IPS-18a (cell line): ENCODE results near the gene ITPKB.

Experiments
- H3K27ac ChIP-seq: one replicate; pipeline ENCODE4 v1.5.1; 2013; ENCODE audit warnings: low read length
- H3K27me3 ChIP-seq: one replicate; pipeline ENCODE4 v1.6.1; 2013; ENCODE audit warnings: mild to moderate bottlenecking, low read length; ENCODE audit not compliant: control insufficient read depth, insufficient read depth
- H3K36me3 ChIP-seq: one replicate; pipeline ENCODE4 v1.6.1; 2013; ENCODE audit warnings: low read depth, low read length; ENCODE audit not compliant: control insufficient read depth
- H3K4me1 ChIP-seq: one replicate; pipeline ENCODE4 v1.6.1; 2013; ENCODE audit warnings: low read depth, low read length; ENCODE audit not compliant: control insufficient read depth
- H3K4me3 ChIP-seq: one replicate; pipeline ENCODE4 v1.5.1; 2013; ENCODE audit warnings: low read length
- H3K9ac ChIP-seq: one replicate; pipeline ENCODE4 v1.6.1; 2013; ENCODE audit warnings: mild to moderate bottlenecking, low read length, moderate library complexity
- H3K9me3 ChIP-seq: one replicate; pipeline ENCODE4 v1.6.1; 2013; ENCODE audit warnings: low read depth, low read length; ENCODE audit not compliant: control insufficient read depth

ITPKB gene

DNA sequence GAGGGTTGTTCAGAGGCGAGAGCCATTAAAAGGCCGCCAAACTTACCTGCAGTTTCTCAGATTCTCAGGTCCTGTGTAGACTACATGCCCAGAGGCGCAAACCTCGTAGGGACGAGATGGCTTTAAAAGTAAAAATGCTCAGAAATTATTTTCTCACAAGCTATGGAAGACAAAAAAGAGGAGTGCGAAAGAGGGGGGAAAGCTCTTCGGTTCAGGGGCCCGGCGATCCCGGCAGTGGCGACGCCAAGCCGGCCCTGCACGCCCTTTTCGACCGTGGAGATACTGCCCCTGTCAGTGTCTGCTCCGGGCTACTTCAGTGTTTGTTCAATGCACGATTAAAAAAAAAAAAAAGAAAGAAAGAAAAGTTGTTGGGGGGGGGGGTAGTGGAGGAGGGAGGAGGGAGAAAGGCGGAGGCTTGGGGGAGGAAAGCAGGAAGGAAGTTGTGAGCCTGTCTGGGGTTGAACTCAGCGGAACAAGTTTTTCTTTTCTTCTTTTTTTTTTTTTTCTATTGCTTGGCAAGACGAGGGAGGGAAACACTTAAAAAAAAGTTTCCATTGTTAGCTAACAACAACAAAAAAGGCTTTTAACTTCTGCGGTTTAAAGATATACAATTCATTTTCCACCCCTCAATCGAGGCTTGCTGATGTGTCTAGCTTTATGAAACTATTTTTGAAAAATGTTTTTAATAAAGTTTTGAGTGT lies at the start of gene ITPKB:
TSS of gene ITPKB (minus strand) at position 288 of the 701 bp plus-strand sequence. CDS start 1,824 bp downstream, outside the sequence.
- Histone ChIP-seq H3K4me3 (peak within 1 kb of the TSS; percentile 74), H3K4me1 (peaks cover 8% of the 10 kb centered on the region), H3K27ac (no peak within 1 kb of the TSS), H3K9ac (peak within 1 kb of the TSS; percentile 4), H3K9me3 (no peaks in the 10 kb centered on the region), H3K36me3 (no peaks in the 10 kb centered on the region), H3K27me3 (peaks cover 65% of the 10 kb centered on the region)

GRCh38 chr1:226787638-226788037 lies 48.6 kb upstream of the ITPKB start:
- Histone ChIP-seq H3K4me1 (no peaks in the 10 kb centered on the region), H3K36me3 (no peaks in the 10 kb centered on the region), H3K27me3 (no peaks in the 10 kb centered on the region), H3K4me3 (no peak overlapping the region), H3K9me3 (no peaks in the 10 kb centered on the region), H3K27ac (no peak overlapping the region), H3K9ac (no peak overlapping the region)

GRCh38 chr1:226787071-226787470 lies 48.0 kb upstream of the ITPKB start:
- Histone ChIP-seq H3K36me3 (no peaks in the 10 kb centered on the region), H3K9ac (no peak overlapping the region), H3K4me1 (no peaks in the 10 kb centered on the region), H3K9me3 (no peaks in the 10 kb centered on the region), H3K4me3 (no peak overlapping the region), H3K27me3 (no peaks in the 10 kb centered on the region), H3K27ac (no peak overlapping the region)

GRCh38 chr1:226786550-226786949 lies 47.5 kb upstream of the ITPKB start:
- no peak overlapping the region for H3K27ac ChIP-seq
- no peak overlapping the region for H3K4me3 ChIP-seq
- H3K9me3 ChIP-seq: no peaks in the 10 kb centered on the region
- no peaks in the 10 kb centered on the region for H3K4me1 ChIP-seq
- no peak overlapping the region for H3K9ac ChIP-seq
- no peaks in the 10 kb centered on the region for H3K27me3 ChIP-seq
- no peaks in the 10 kb centered on the region for H3K36me3 ChIP-seq

GRCh38 chr1:226785805-226786204 lies 46.7 kb upstream of the ITPKB start:
- Histone ChIP-seq H3K27ac (no peak overlapping the region), H3K9me3 (no peaks in the 10 kb centered on the region), H3K27me3 (no peaks in the 10 kb centered on the region), H3K9ac (no peak overlapping the region), H3K36me3 (no peaks in the 10 kb centered on the region), H3K4me1 (no peaks in the 10 kb centered on the region), H3K4me3 (no peak overlapping the region)

- Histone ChIP-seq H3K4me1 (no peaks in the 10 kb centered on the region), H3K9me3 (no peaks in the 10 kb centered on the region), H3K27me3 (no peaks in the 10 kb centered on the region), H3K9ac (no peak overlapping the region), H3K36me3 (no peaks in the 10 kb centered on the region), H3K27ac (no peak overlapping the region), H3K4me3 (no peak overlapping the region)
Measured at GRCh38 chr1:226784081-226785049, 45.3 kb upstream of the ITPKB start.

- no peaks in the 10 kb centered on the region for H3K36me3 ChIP-seq
- H3K9me3 ChIP-seq: no peaks in the 10 kb centered on the region
- no peak overlapping the region for H3K9ac ChIP-seq
- no peak overlapping the region for H3K27ac ChIP-seq
- H3K4me3 ChIP-seq: no peak overlapping the region
- H3K4me1 ChIP-seq: no peaks in the 10 kb centered on the region
- no peaks in the 10 kb centered on the region for H3K27me3 ChIP-seq
Measured at GRCh38 chr1:226782845-226783601, 43.9 kb upstream of the ITPKB start.

DNA sequence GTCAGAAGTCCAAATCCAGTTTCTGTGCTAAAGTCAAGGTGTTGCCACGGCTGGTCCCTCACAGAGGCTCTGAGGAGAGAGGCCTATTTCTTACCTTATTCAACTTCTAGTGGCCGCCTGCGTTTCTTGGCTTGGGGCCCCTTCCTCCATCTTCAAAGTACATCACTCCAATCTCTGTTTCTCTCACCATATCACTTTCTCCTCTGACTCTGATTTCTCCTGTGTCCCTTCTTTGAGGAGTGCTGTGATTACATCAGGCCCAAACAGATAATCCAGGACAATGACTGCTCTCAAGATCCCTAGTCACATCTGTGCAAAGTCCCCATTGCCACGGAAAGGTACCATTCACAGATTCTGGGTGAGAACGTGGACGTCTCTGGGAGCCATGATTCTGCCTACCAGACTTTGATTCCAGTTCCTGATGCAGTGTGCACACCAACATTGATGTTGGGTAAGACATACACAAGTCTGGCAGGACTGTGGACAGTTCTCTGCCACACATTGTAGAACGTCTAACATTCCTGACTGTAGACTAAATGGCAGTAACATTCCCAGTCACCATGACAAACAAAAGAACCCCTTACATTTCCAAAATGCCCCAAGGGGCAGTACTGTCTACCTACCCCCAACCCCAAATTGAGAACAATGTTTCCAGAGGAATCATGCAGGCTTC lies 43.0 kb upstream of the ITPKB start:
- Histone ChIP-seq H3K27ac (no peak overlapping the region), H3K27me3 (no peaks in the 10 kb centered on the region)

GRCh38 chr1:226779561-226779960 lies 40.5 kb upstream of the ITPKB start:
- no peaks in the 10 kb centered on the region for H3K4me1 ChIP-seq
- H3K27me3 ChIP-seq: no peaks in the 10 kb centered on the region
- H3K36me3 ChIP-seq: no peaks in the 10 kb centered on the region
- no peak overlapping the region for H3K9ac ChIP-seq
- no peak overlapping the region for H3K27ac ChIP-seq
- H3K9me3 ChIP-seq: no peaks in the 10 kb centered on the region
- no peak overlapping the region for H3K4me3 ChIP-seq

More for the DNA sequence above, 43.0 kb upstream of the ITPKB start:
- Histone ChIP-seq H3K9me3 (no peaks in the 10 kb centered on the region), H3K36me3 (no peaks in the 10 kb centered on the region), H3K9ac (no peak overlapping the region), H3K4me3 (no peak overlapping the region), H3K4me1 (no peaks in the 10 kb centered on the region)

DNA sequence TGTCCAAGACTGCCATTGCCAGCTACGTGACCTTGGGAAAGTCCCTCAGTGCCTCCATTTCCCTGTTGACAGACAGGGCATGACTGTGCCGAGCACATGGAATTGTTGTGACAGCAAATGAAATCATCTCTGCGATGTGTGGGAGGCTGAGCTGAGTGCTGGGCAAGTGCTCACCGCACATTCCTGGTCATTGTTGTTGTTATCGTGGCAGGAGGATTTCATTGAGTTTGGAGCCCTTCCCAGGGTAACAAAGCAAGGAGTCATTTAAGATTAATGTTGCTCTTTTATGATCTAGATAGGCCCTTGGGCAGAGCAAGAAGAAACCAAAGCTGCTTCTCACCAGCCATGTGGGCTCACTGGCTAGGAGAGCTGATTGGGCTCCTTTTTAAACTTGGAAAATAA lies 39.6 kb upstream of the ITPKB start:
- H3K9ac ChIP-seq: no peak overlapping the region
- no peaks in the 10 kb centered on the region for H3K36me3 ChIP-seq
- no peaks in the 10 kb centered on the region for H3K27me3 ChIP-seq
- H3K4me1 ChIP-seq: no peaks in the 10 kb centered on the region
- H3K9me3 ChIP-seq: no peaks in the 10 kb centered on the region
- H3K27ac ChIP-seq: no peak overlapping the region
- no peak overlapping the region for H3K4me3 ChIP-seq

DNA sequence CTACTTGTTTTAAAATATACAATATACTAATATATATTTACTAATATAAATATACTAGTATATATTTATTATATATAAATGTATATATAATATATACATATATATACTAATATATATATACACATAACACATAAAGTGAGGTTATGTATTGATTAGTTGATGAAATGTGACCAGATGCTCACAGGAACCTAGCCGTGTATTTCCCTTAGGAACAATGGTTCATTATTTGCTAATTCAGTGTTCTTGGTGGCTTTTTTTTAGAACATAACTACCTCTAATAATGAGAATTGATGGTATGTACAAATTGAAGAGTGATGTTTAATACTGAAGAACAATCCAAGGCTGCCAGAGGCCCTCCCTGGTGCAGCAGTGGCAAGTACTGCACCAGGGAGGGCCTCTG lies 37.9 kb upstream of the ITPKB start:
- Histone ChIP-seq H3K9me3 (no peaks in the 10 kb centered on the region), H3K27ac (no peak overlapping the region), H3K9ac (no peak overlapping the region), H3K36me3 (no peaks in the 10 kb centered on the region), H3K27me3 (no peaks in the 10 kb centered on the region), H3K4me1 (no peaks in the 10 kb centered on the region), H3K4me3 (no peak overlapping the region)
